Prostate gland (tissue), 2 donors: ENCODE results near the gene SPTBN1.

ENCODE experiments used
- CTCF ChIP-seq, 4 experiments: fragments of 200-600 bp in 2 of 4; fragments of 450-650 bp in 2 of 4; sonication (generic) in 2 of 4; IDR thresholded peaks; 1 replicate in 3 of 4; 2 replicates in 1 of 4; pipeline ENCODE4 v1.5.1; 2016 to 2019; ENCODE audit warnings: antibody characterized with exemption in 4 of 4, mild to moderate bottlenecking in 2 of 4, moderate library complexity in 2 of 4
- POLR2A ChIP-seq: fragments of 450-650 bp; IDR thresholded peaks from one replicate; pipeline ENCODE4 v1.6.1; 2016; ENCODE audit warnings: antibody characterized with exemption, mild to moderate bottlenecking
- POLR2AphosphoS5 ChIP-seq: sonication (generic); formaldehyde crosslinking; IDR thresholded peaks from one replicate; pipeline ENCODE4 v1.6.1; 2017; ENCODE audit warnings: antibody characterized with exemption

- TF ChIP-seq POLR2A (no peak), CTCF (IDR thresholded peaks at IDR 0.05) (no peak), POLR2AphosphoS5 (no peak)
Observed at GRCh38 chr2:54591551-54591950, 135.4 kb downstream of the SPTBN1 start.
